ENCODE data around the gene TTLL5. TPM values are rescaled to one million over a fixed set of nuclear protein-coding genes. Genes with fewer than 3 reads are reported as not detected.

Gene TTLL5
- total and polyA plus RNA-seq, 2 of the 13 experiments (the other 11 are each of a cell fraction or from before 2014, with no cell fraction given) = 11.8 to 18.8 TPM

DNA sequence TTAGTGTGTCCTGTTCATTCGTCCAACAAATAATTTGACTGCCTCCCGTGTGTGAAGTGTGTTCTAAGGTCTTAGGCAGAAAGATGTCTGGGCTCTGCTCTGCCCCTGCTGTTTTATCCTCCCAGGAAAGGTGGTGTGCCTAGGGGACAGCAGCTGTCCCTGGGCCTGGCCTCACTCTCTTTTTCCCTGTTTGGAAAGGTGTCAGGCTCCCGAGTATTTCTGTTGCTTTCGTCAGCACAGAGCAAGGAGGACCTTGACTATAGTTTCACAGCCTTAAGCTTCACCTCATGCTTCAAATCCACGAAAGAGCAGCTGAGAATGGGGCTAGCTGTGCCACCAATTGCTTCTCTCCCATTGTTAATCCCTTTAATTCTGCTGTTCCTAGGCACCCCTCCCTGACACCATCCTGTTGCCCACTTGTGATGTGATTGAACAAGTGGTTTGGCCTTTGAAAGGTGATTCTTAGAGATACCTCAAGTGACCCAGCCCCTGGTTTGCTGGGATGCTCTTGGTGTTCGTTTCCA lies 266.6 kb downstream of the TTLL5 start (continued):
- TF ChIP-seq SIN3A (IDR thresholded peaks at IDR 0.05; ENCODE audit: borderline replicate concordance, low read depth, low read length) (no peak), NR2C2 (CRISPR knock-in tag; IDR thresholded peaks at IDR 0.05; ENCODE audit: borderline replicate concordance) (no peak), SNAI1 (CRISPR knock-in tag; IDR thresholded peaks at IDR 0.05; ENCODE audit: borderline replicate concordance) (no peak), ZNF441 (CRISPR knock-in tag; IDR thresholded peaks at IDR 0.05; ENCODE audit: borderline replicate concordance) (no peak), GABPB1 (CRISPR knock-in tag; IDR thresholded peaks at IDR 0.05) (no peak), RAD51 (IDR thresholded peaks at IDR 0.05; ENCODE audit: borderline replicate concordance) (no peak), KLF9 (CRISPR knock-in tag; IDR thresholded peaks at IDR 0.05; ENCODE audit: low read depth) (no peak), GLI4 (CRISPR knock-in tag; IDR thresholded peaks at IDR 0.05; ENCODE audit: borderline replicate concordance) (no peak)
- TF ChIP-seq, protein P1, sequence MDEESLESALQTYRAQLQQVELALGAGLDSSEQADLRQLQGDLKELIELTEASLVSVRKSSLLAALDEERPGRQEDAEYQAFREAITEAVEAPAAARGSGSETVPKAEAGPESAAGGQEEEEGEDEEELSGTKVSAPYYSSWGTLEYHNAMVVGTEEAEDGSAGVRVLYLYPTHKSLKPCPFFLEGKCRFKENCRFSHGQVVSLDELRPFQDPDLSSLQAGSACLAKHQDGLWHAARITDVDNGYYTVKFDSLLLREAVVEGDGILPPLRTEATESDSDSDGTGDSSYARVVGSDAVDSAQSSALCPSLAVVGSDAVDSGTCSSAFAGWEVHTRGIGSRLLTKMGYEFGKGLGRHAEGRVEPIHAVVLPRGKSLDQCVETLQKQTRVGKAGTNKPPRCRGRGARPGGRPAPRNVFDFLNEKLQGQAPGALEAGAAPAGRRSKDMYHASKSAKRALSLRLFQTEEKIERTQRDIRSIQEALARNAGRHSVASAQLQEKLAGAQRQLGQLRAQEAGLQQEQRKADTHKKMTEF (CRISPR knock-in tag; IDR thresholded peaks at IDR 0.05) = no peak
- TF ChIP-seq, protein P2, sequence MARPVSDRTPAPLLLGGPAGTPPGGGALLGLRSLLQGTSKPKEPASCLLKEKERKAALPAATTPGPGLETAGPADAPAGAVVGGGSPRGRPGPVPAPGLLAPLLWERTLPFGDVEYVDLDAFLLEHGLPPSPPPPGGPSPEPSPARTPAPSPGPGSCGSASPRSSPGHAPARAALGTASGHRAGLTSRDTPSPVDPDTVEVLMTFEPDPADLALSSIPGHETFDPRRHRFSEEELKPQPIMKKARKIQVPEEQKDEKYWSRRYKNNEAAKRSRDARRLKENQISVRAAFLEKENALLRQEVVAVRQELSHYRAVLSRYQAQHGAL (CRISPR knock-in tag; IDR thresholded peaks at IDR 0.05; ENCODE audit: not compliant biosample characterization) = no peak

DNA sequence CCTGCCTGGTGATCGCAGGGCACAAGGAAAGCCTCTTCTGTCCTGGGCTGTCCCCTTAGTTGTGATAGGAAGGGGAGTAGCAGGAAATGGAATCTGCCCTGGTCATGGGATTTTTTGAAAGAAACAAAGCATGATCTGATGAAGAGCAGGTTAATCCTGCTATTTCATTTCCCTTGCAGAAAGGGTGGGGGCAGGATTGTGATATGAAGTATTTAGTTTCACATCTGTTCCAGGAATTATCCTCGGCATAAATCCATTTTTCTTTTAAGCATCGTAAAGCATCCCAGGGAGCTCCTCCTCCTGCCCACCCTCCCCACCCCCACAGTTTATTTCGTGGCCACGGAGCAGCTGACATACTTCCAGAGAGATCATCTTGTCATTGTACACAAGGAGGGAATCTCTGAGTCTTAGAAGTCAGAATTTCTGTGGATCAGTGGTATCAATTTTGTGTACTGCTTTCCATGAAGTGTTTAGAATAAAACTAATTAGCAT lies 267.7 kb downstream of the TTLL5 start:
- no peak overlapping the region for H2AFZ ChIP-seq (ENCODE audit: low read length)
- WGBS (ENCODE audit: low lambda C conversion rate) = 93% methylated on average over 5 of the region's 5 CpGs
- TF ChIP-seq SP5 (CRISPR knock-in tag; IDR thresholded peaks at IDR 0.05; ENCODE audit: borderline replicate concordance, low read depth) (no peak), ZNF678 (CRISPR knock-in tag; IDR thresholded peaks at IDR 0.05) (no peak), SOX5 (CRISPR knock-in tag; IDR thresholded peaks at IDR 0.05; ENCODE audit: borderline replicate concordance) (no peak)
- TF ChIP-seq, protein P3, sequence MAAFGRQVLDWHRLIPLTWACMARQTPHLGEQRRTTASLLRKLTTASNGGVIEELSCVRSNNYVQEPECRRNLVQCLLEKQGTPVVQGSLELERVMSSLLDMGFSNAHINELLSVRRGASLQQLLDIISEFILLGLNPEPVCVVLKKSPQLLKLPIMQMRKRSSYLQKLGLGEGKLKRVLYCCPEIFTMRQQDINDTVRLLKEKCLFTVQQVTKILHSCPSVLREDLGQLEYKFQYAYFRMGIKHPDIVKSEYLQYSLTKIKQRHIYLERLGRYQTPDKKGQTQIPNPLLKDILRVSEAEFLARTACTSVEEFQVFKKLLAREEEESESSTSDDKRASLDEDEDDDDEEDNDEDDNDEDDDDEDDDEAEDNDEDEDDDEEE (CRISPR knock-in tag; IDR thresholded peaks at IDR 0.05) = no peak
- TF ChIP-seq, protein P4, sequence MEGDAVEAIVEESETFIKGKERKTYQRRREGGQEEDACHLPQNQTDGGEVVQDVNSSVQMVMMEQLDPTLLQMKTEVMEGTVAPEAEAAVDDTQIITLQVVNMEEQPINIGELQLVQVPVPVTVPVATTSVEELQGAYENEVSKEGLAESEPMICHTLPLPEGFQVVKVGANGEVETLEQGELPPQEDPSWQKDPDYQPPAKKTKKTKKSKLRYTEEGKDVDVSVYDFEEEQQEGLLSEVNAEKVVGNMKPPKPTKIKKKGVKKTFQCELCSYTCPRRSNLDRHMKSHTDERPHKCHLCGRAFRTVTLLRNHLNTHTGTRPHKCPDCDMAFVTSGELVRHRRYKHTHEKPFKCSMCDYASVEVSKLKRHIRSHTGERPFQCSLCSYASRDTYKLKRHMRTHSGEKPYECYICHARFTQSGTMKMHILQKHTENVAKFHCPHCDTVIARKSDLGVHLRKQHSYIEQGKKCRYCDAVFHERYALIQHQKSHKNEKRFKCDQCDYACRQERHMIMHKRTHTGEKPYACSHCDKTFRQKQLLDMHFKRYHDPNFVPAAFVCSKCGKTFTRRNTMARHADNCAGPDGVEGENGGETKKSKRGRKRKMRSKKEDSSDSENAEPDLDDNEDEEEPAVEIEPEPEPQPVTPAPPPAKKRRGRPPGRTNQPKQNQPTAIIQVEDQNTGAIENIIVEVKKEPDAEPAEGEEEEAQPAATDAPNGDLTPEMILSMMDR (CRISPR knock-in tag; IDR thresholded peaks at IDR 0.05) = no peak
- TF ChIP-seq, protein P5, sequence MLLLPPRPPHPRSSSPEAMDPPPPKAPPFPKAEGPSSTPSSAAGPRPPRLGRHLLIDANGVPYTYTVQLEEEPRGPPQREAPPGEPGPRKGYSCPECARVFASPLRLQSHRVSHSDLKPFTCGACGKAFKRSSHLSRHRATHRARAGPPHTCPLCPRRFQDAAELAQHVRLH (CRISPR knock-in tag; IDR thresholded peaks at IDR 0.05; ENCODE audit: borderline replicate concordance, low read depth) = no peak

More for the DNA sequence above, 267.7 kb downstream of the TTLL5 start:
- no peaks in the 10 kb centered on the region for H3K4me1 ChIP-seq (ENCODE audit: insufficient read depth, low read length)
- no peaks in the 10 kb centered on the region for H3K9me3 ChIP-seq (ENCODE audit: low read length)
- FAIRE-seq (no peak), DNase-seq (ENCODE audit: low spot score) (no peak), ATAC-seq (no peak)
- ChIA-PET POLR2A (no interaction called here), CTCF (ENCODE audit: low intra/inter-chr PET ratio, low total read pairs) (no interaction called here)
- no peaks in the 10 kb centered on the region for H3K27me3 ChIP-seq (ENCODE audit: control insufficient read depth in 1 of 2, insufficient read depth in 2 of 2, low read length in 2 of 2)
- H3K36me3 ChIP-seq (replicated peaks in 1 of 2; ENCODE audit: control insufficient read depth in 1 of 2, insufficient read depth in 2 of 2, low read length in 2 of 2) = no peaks in the 10 kb centered on the region; a peak in 1 of 5 replicates
- no peak overlapping the region for H3K9ac ChIP-seq (ENCODE audit: insufficient read depth, low read depth, low read length)
- no peaks in the 10 kb centered on the region for H3K79me2 ChIP-seq (ENCODE audit: insufficient read depth, low read length)
- H4K20me1 ChIP-seq (ENCODE audit: insufficient read depth, low read length) = no peaks in the 10 kb centered on the region
- BruUV-seq (replicated peaks) = no TSS peak
- intact Hi-C loops (cut with micrococcal nuclease; ENCODE audit: unreplicated experiment) = no loop called here
- H3K4me3 ChIP-seq (replicated peaks in 1 of 3; ENCODE audit: insufficient read depth in 1 of 3, low read depth in 2 of 3, low read length in 3 of 3) = no peak overlapping the region
- no peak overlapping the region for H3K27ac ChIP-seq (ENCODE audit: extremely low read length, insufficient read depth, low read length)
- in situ Hi-C loops (cut with HindIII; ENCODE audit: extremely low pct_ligation_motif_present, low pct_unique_long_range_greater_than_20kb) = no loop called here
- H3K4me2 ChIP-seq (ENCODE audit: low read depth, low read length) = no peak overlapping the region
